ENCODE measurements around the gene GRK5.

GRK5 gene

DNA sequence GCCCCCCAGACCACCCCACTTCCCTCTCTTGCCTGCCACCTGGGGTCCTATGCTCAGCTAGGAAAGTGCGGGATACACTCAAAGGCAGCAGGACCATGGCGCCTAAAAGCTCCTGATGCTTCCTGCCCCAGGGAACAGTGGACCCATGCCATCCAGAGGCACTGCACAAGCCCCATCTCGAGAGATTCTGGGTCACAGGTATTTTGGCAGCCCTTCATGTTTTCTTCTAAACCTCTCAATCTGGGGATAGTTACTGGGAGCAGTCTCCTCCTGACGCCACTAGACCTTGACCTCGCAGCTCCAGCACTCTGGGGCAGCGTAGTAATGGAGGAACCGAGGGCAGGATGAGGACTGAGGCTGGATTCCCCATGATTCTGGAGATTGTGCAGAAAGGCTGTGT lies 107.1 kb downstream of the GRK5 start:
- no peaks in the 10 kb centered on the region for H3K36me3 ChIP-seq (ENCODE audit: control insufficient read depth, insufficient read depth, low read length)
- TF ChIP-seq, protein P1, sequence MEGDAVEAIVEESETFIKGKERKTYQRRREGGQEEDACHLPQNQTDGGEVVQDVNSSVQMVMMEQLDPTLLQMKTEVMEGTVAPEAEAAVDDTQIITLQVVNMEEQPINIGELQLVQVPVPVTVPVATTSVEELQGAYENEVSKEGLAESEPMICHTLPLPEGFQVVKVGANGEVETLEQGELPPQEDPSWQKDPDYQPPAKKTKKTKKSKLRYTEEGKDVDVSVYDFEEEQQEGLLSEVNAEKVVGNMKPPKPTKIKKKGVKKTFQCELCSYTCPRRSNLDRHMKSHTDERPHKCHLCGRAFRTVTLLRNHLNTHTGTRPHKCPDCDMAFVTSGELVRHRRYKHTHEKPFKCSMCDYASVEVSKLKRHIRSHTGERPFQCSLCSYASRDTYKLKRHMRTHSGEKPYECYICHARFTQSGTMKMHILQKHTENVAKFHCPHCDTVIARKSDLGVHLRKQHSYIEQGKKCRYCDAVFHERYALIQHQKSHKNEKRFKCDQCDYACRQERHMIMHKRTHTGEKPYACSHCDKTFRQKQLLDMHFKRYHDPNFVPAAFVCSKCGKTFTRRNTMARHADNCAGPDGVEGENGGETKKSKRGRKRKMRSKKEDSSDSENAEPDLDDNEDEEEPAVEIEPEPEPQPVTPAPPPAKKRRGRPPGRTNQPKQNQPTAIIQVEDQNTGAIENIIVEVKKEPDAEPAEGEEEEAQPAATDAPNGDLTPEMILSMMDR (IDR thresholded peaks at IDR 0.05) = no peak
- H3K27ac ChIP-seq = no peak overlapping the region
- peaks cover 97% of the 10 kb centered on the region for H3K79me2 ChIP-seq
- peaks cover 18% of the 10 kb centered on the region for H3K4me1 ChIP-seq
- no peak overlapping the region for H3K9ac ChIP-seq
- no peaks in the 10 kb centered on the region for H3K9me3 ChIP-seq (ENCODE audit: control insufficient read depth, low read length)
- H3K4me3 ChIP-seq (ENCODE audit: low read depth, low read length) = no peak overlapping the region
- no peak overlapping the region for H2AFZ ChIP-seq
- H3K4me2 ChIP-seq (ENCODE audit: low read length) = no peak overlapping the region
- no peaks in the 10 kb centered on the region for H3K27me3 ChIP-seq (ENCODE audit: control insufficient read depth, insufficient read depth, low read length)

DNA sequence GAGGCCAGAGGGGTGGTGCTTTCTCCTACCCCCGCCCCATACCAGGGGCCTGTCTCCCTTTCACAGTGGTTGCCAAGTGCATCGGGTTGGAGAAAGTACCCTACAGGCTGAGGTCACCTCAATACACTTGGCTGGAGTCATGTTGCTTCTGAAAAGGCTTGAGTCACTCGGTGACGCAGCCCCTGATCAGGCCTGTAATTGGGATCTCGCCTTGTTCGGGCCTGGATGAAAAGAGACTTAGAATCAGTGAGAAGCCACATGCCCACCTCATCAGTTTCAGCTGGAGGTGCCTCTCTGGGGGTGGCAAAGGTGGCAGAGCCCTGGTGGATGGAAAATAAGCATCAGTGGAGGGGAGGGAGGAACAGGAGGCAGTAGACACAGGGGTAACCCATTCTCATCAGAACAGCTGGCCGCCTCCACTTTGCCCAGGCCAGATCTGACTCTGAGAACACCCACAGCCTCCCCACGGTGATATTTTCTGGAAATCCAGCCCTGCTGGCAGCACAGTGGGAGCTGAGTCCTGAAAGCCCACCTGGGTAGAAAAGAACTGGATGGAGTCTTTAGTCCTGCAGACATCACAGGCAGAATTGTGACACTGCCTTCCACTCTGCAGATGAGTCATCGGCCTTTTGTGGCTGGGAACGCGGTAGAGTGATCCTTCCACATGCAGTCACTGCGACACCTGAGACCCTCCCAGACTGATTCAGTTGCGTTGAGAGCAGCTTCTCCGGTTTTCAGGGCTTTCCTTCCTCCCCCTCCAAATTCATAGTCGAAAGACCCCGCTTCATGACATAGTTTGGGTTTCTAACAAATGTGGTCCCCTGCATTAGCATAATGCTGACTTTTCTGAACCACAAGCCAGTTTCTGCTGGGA lies 108.0 kb downstream of the GRK5 start:
- Histone ChIP-seq H2AFZ (no peak overlapping the region), H3K79me2 (peaks cover 97% of the 10 kb centered on the region), H3K4me1 (peaks cover 18% of the 10 kb centered on the region), H3K4me3 (ENCODE audit: low read depth, low read length) (no peak overlapping the region), H3K9me3 (ENCODE audit: control insufficient read depth, low read length) (no peaks in the 10 kb centered on the region), H3K27me3 (ENCODE audit: control insufficient read depth, insufficient read depth, low read length) (no peaks in the 10 kb centered on the region), H3K36me3 (ENCODE audit: control insufficient read depth, insufficient read depth, low read length) (no peaks in the 10 kb centered on the region), H3K9ac (no peak overlapping the region), H3K27ac (peak overlapping the region; percentile 37), H3K4me2 (ENCODE audit: low read length) (no peak overlapping the region)
- TF ChIP-seq, protein P1 (IDR thresholded peaks at IDR 0.05) = no peak

DNA sequence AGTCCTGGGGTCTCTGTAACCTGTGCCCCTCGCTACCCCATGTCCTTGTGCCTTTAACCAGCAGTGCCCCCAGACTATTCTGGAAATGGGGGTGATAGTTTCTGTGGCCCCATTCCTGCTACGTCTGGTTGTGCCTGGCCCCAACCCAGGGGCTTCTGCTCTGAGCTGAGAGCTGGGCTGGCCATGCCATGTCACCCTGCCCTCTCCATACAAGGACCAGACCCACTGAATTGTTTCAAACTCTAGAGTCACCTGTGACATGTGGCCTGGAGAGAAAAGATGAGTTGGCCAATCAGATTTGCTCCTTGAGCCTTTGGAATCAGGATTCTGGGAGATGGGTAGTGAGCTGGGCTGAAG lies 108.6 kb downstream of the GRK5 start:
- H3K36me3 ChIP-seq (ENCODE audit: control insufficient read depth, insufficient read depth, low read length) = no peaks in the 10 kb centered on the region
- H3K9me3 ChIP-seq (ENCODE audit: control insufficient read depth, low read length) = no peaks in the 10 kb centered on the region
- H3K27ac ChIP-seq = no peak overlapping the region
- TF ChIP-seq, protein P1 (IDR thresholded peaks at IDR 0.05) = no peak
- H3K79me2 ChIP-seq = peaks cover 97% of the 10 kb centered on the region
- peaks cover 18% of the 10 kb centered on the region for H3K4me1 ChIP-seq
- no peak overlapping the region for H2AFZ ChIP-seq
- H3K4me2 ChIP-seq (ENCODE audit: low read length) = no peak overlapping the region
- no peak overlapping the region for H3K4me3 ChIP-seq (ENCODE audit: low read depth, low read length)
- H3K9ac ChIP-seq = no peak overlapping the region
- H3K27me3 ChIP-seq (ENCODE audit: control insufficient read depth, insufficient read depth, low read length) = no peaks in the 10 kb centered on the region

DNA sequence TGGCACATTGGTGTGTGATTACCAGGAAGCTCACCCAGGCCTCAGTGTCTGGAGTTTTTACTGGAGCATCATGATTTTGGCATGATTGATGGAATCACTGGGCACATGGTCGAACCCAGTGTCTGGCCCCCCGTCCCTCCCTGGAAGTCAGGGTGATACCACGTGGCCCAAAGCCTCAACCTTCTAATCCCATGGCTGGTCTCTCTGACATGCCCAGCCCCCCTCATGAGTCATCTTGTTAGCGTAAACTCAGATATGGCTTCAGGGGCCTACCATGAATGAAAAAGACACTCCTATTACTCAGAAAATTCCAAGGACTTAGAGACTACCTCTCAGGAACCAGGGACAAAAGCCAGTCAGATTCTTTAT lies 109.3 kb downstream of the GRK5 start:
- H3K27ac ChIP-seq = no peak overlapping the region
- H2AFZ ChIP-seq = no peak overlapping the region
- H3K4me1 ChIP-seq = peaks cover 18% of the 10 kb centered on the region
- no peak overlapping the region for H3K4me2 ChIP-seq (ENCODE audit: low read length)
- H3K27me3 ChIP-seq (ENCODE audit: control insufficient read depth, insufficient read depth, low read length) = no peaks in the 10 kb centered on the region
- no peak overlapping the region for H3K9ac ChIP-seq
- H3K36me3 ChIP-seq (ENCODE audit: control insufficient read depth, insufficient read depth, low read length) = no peaks in the 10 kb centered on the region
- H3K79me2 ChIP-seq = peaks cover 98% of the 10 kb centered on the region
- TF ChIP-seq, protein P1 (IDR thresholded peaks at IDR 0.05) = no peak
- no peaks in the 10 kb centered on the region for H3K9me3 ChIP-seq (ENCODE audit: control insufficient read depth, low read length)
- no peak overlapping the region for H3K4me3 ChIP-seq (ENCODE audit: low read depth, low read length)
